ENCODE data around the gene MEGF11. TPM values are rescaled to one million over a fixed set of nuclear protein-coding genes. Genes with fewer than 3 reads are reported as not detected.

MEGF11 gene
- total RNA-seq, 4 donors from 2014 or later = 0.76 TPM; not detected in 3

- DNase-seq = no peak
- H3K27me3 ChIP-seq = no peaks in the 10 kb centered on the region
- H3K27ac ChIP-seq = no peak overlapping the region
- TF ChIP-seq CTCF (IDR thresholded peaks at IDR 0.05) = no peak
- H3K4me3 ChIP-seq = no peak overlapping the region
- intact Hi-C loops (cut with DNase I; ENCODE audit: low total_unique reads) = no loop called here
- H3K4me1 ChIP-seq = no peaks in the 10 kb centered on the region
- H3K36me3 ChIP-seq = no peaks in the 10 kb centered on the region
- H3K9me3 ChIP-seq = no peaks in the 10 kb centered on the region
Observed at GRCh38 chr15:65914981-65915925, 338.3 kb downstream of the MEGF11 start.

GRCh38 chr15:65914386-65914785 is 339.2 kb downstream of the MEGF11 start:
- DNase-seq = no peak
- Histone ChIP-seq H3K36me3 (no peaks in the 10 kb centered on the region), H3K27me3 (no peaks in the 10 kb centered on the region), H3K4me3 (no peak overlapping the region), H3K27ac (no peak overlapping the region), H3K9me3 (no peaks in the 10 kb centered on the region), H3K4me1 (no peaks in the 10 kb centered on the region)
- intact Hi-C loops (cut with DNase I; ENCODE audit: low total_unique reads) = no loop called here
- no peak for TF ChIP-seq POLR2A (IDR thresholded peaks at IDR 0.05)
- TF ChIP-seq CTCF (IDR thresholded peaks at IDR 0.05) = no peak

- DNase-seq = no peak
- TF ChIP-seq POLR2A (IDR thresholded peaks at IDR 0.05) (no peak), CTCF (IDR thresholded peaks at IDR 0.05) (no peak)
- Histone ChIP-seq H3K4me3 (no peak overlapping the region), H3K9me3 (no peaks in the 10 kb centered on the region), H3K27ac (no peak overlapping the region), H3K27me3 (no peaks in the 10 kb centered on the region), H3K4me1 (no peaks in the 10 kb centered on the region), H3K36me3 (no peaks in the 10 kb centered on the region)
- intact Hi-C loops (cut with DNase I; ENCODE audit: low total_unique reads) = no loop called here
Observed at GRCh38 chr15:65913631-65914199, 339.8 kb downstream of the MEGF11 start.

- Histone ChIP-seq H3K27ac (no peak overlapping the region), H3K4me3 (no peak overlapping the region), H3K9me3 (no peaks in the 10 kb centered on the region), H3K4me1 (no peaks in the 10 kb centered on the region), H3K27me3 (no peaks in the 10 kb centered on the region), H3K36me3 (no peaks in the 10 kb centered on the region)
- intact Hi-C loops (cut with DNase I; ENCODE audit: low total_unique reads) = no loop called here
- no peak for DNase-seq
- TF ChIP-seq CTCF (IDR thresholded peaks at IDR 0.05) (no peak), POLR2A (IDR thresholded peaks at IDR 0.05) (no peak)
Observed at GRCh38 chr15:65912235-65912634, 341.3 kb downstream of the MEGF11 start.

- H3K4me3 ChIP-seq = no peak overlapping the region
- no peak for DNase-seq
- H3K9me3 ChIP-seq = no peaks in the 10 kb centered on the region
- intact Hi-C loops (cut with DNase I; ENCODE audit: low total_unique reads) = no loop called here
- TF ChIP-seq POLR2A (IDR thresholded peaks at IDR 0.05) (no peak), CTCF (IDR thresholded peaks at IDR 0.05) (no peak)
- H3K27ac ChIP-seq = no peak overlapping the region
- no peaks in the 10 kb centered on the region for H3K4me1 ChIP-seq
- H3K36me3 ChIP-seq = no peaks in the 10 kb centered on the region
- no peaks in the 10 kb centered on the region for H3K27me3 ChIP-seq
Observed at GRCh38 chr15:65910341-65910740, 343.2 kb downstream of the MEGF11 start.

All from uterus (tissue), 4 donors.